H9 (cell line): ENCODE measurements around the gene PIM3. TPM values are rescaled to one million over a fixed set of nuclear protein-coding genes. Genes with fewer than 3 reads are reported as not detected.

ENCODE experiments used
- DNase-seq: peaks from one replicate; pipeline ENCODE4 v3.0.0-alpha.2; 2017
- H2AFZ ChIP-seq: one replicate; pipeline ENCODE4 v1.6.1; 2013; ENCODE audit warnings: mild to moderate bottlenecking, low read length, control low read depth, moderate library complexity
- H2AK5ac ChIP-seq: 2 replicates; pipeline ENCODE4 v1.6.1; 2013; ENCODE audit warnings: low read length, control low read depth, mixed read lengths; ENCODE audit not compliant: insufficient read length
- H2BK120ac ChIP-seq: one replicate; pipeline ENCODE4 v1.6.1; 2013; ENCODE audit warnings: low read depth, mild to moderate bottlenecking, low read length, control low read depth, inconsistent platforms; ENCODE audit not compliant: poor library complexity, severe bottlenecking
- H2BK12ac ChIP-seq: 2 replicates; pipeline ENCODE4 v1.6.1; 2013; ENCODE audit warnings: low read length, control low read depth, mixed read lengths, low read depth; ENCODE audit not compliant: insufficient read length
- H2BK15ac ChIP-seq: 2 replicates; pipeline ENCODE4 v1.6.1; 2013; ENCODE audit warnings: low read depth, low read length, control low read depth
- H2BK20ac ChIP-seq: one replicate; pipeline ENCODE4 v1.6.1; 2013; ENCODE audit warnings: low read depth, mild to moderate bottlenecking, low read length, control low read depth, inconsistent platforms; ENCODE audit not compliant: poor library complexity, severe bottlenecking
- H2BK5ac ChIP-seq: 2 replicates; pipeline ENCODE4 v1.6.1; 2013; ENCODE audit warnings: low read length, control low read depth, mixed read lengths; ENCODE audit not compliant: insufficient read length
- H3K14ac ChIP-seq: 2 replicates; pipeline ENCODE4 v1.6.1; 2013; ENCODE audit warnings: low read length, control low read depth; ENCODE audit not compliant: insufficient read depth
- H3K18ac ChIP-seq: 2 replicates; pipeline ENCODE4 v1.6.1; 2013; ENCODE audit warnings: low read depth, mild to moderate bottlenecking, mixed read lengths, low read length, control low read depth; ENCODE audit not compliant: insufficient read length
- H3K23ac ChIP-seq: 2 replicates; pipeline ENCODE4 v1.6.1; 2013; ENCODE audit warnings: low read length, control low read depth, mixed read lengths, low read depth; ENCODE audit not compliant: insufficient read length
- H3K23me2 ChIP-seq: 2 replicates; pipeline ENCODE4 v1.6.1; 2013; ENCODE audit warnings: low read depth, mild to moderate bottlenecking, mixed read lengths, low read length, control low read depth; ENCODE audit not compliant: insufficient read length, poor library complexity, severe bottlenecking
- H3K27ac ChIP-seq: 2 replicates; pipeline ENCODE4 v1.5.1; 2013; ENCODE audit warnings: low read length, control low read depth, mixed read lengths, low read depth; ENCODE audit not compliant: insufficient read length
- H3K27me3 ChIP-seq: 2 replicates; pipeline ENCODE4 v1.6.1; 2013; ENCODE audit warnings: low read length, control low read depth, inconsistent platforms; ENCODE audit not compliant: insufficient read depth
- H3K4ac ChIP-seq: 2 replicates; pipeline ENCODE4 v1.6.1; 2013; ENCODE audit warnings: low read depth, mild to moderate bottlenecking, control low read depth, inconsistent platforms, low read length, moderate library complexity
- H3K4me1 ChIP-seq: 2 replicates; pipeline ENCODE4 v1.6.1; 2013; ENCODE audit warnings: low read length, control low read depth, inconsistent platforms; ENCODE audit not compliant: insufficient read depth
- H3K4me2 ChIP-seq: 2 replicates; pipeline ENCODE4 v1.6.1; 2013; ENCODE audit warnings: low read length, control low read depth, mixed read lengths; ENCODE audit not compliant: insufficient read length, insufficient read depth
- H3K56ac ChIP-seq: 2 replicates; pipeline ENCODE4 v1.6.1; 2013; ENCODE audit warnings: low read depth, mild to moderate bottlenecking, mixed read lengths, low read length, control low read depth; ENCODE audit not compliant: insufficient read length
- H3K79me1 ChIP-seq: 2 replicates; pipeline ENCODE4 v1.6.1; 2013; ENCODE audit warnings: low read depth, mild to moderate bottlenecking, moderate library complexity, low read length, control low read depth, inconsistent platforms; ENCODE audit not compliant: insufficient read depth, poor library complexity, severe bottlenecking
- H3K79me2 ChIP-seq: 2 replicates; pipeline ENCODE4 v1.6.1; 2013; ENCODE audit warnings: low read length, control low read depth, inconsistent platforms; ENCODE audit not compliant: insufficient read depth
- H3K9ac ChIP-seq: 2 replicates; pipeline ENCODE4 v1.6.1; 2013; ENCODE audit warnings: low read length, control low read depth, mixed read lengths; ENCODE audit not compliant: insufficient read length; ENCODE audit errors: extremely low read depth
- H3K9me3 ChIP-seq: one replicate; pipeline ENCODE4 v1.6.1; 2013; ENCODE audit warnings: low read depth, low read length, inconsistent platforms; ENCODE audit not compliant: control insufficient read depth
- H3T11ph ChIP-seq: one replicate; pipeline ENCODE4 v1.6.1; 2013; ENCODE audit warnings: mild to moderate bottlenecking, low read length, control low read depth, inconsistent platforms
- H4K20me1 ChIP-seq: one replicate; pipeline ENCODE4 v1.6.1; 2013; ENCODE audit not compliant: control insufficient read depth, insufficient read length, insufficient read depth
- H4K5ac ChIP-seq: 2 replicates; pipeline ENCODE4 v1.6.1; 2013; ENCODE audit warnings: low read depth, mild to moderate bottlenecking, mixed read lengths, low read length, control low read depth; ENCODE audit not compliant: insufficient read length
- H4K8ac ChIP-seq: replicated peaks from 2 replicates; pipeline ENCODE4 v1.6.1; 2013; ENCODE audit warnings: low read length, control low read depth, mixed read lengths, low read depth; ENCODE audit not compliant: insufficient read length
- H4K91ac ChIP-seq: 2 replicates; pipeline ENCODE4 v1.6.1; 2013; ENCODE audit warnings: low read depth, mild to moderate bottlenecking, moderate library complexity, mixed read lengths, low read length, control low read depth; ENCODE audit not compliant: insufficient read length
- H3K27ac Mint-ChIP-seq, 3 experiments: 2 replicates in 2 of 3; 3 replicates in 1 of 3; pipeline ENCODE4 v1.8.0; 2020 to 2021; ENCODE audit warnings: mixed read lengths in 3 of 3, mild to moderate bottlenecking in 1 of 3, moderate library complexity in 1 of 3
- H3K27me3 Mint-ChIP-seq: 2 replicates; pipeline ENCODE4 v1.8.0; 2021; ENCODE audit warnings: low read depth, mild to moderate bottlenecking, moderate library complexity, mixed read lengths
- H3K36me3 Mint-ChIP-seq, 3 experiments: 2 replicates in 2 of 3; 3 replicates in 1 of 3; pipeline ENCODE4 v1.8.0; 2020 to 2021; ENCODE audit warnings: low read depth in 3 of 3, mixed read lengths in 3 of 3; ENCODE audit not compliant: insufficient read depth in 1 of 3
- H3K4me1 Mint-ChIP-seq, 2 experiments: 2 replicates each; pipeline ENCODE4 v1.8.0; 2020; ENCODE audit warnings: mixed read lengths in 2 of 2
- H3K4me3 Mint-ChIP-seq, 2 experiments: 2 replicates in 1 of 2; 3 replicates in 1 of 2; pipeline ENCODE4 v1.8.0; 2020 to 2021; ENCODE audit warnings: mild to moderate bottlenecking in 2 of 2, mixed read lengths in 2 of 2, moderate library complexity in 1 of 2
- H3K9me3 Mint-ChIP-seq, 2 experiments: 2 replicates in 1 of 2; 3 replicates in 1 of 2; pipeline ENCODE4 v1.8.0; 2020; ENCODE audit warnings: mild to moderate bottlenecking in 2 of 2, mixed read lengths in 2 of 2, moderate library complexity in 1 of 2
- CTCF ChIP-seq: fragments of 200-600 bp; sonication (generic); conservative IDR thresholded peaks from 3 replicates; pipeline ENCODE4 v1.8.0; 2021; ENCODE audit warnings: antibody characterized with exemption, mild to moderate bottlenecking
- WGBS: extraction: QIAGEN DNeasy Blood & Tissue Kit; methylation state at CpG from one replicate; pipeline ENCODE4 v1.1.7; 2013; ENCODE audit warnings: missing lambda C conversion rate, low lambda C conversion rate, mixed read lengths; ENCODE audit not compliant: insufficient read length; ENCODE audit errors: extremely low coverage; 5-methylcytosine and 5-hydroxymethylcytosine counted together
- total RNA-seq: library from RNA; stranded (reverse); gene quantifications from 2 replicates; pipeline ENCODE4 v1.2.1, GENCODE V29; 2021

PIM3 gene
- total RNA-seq, 1 experiment from 2014 or later: 43.4 TPM

DNA sequence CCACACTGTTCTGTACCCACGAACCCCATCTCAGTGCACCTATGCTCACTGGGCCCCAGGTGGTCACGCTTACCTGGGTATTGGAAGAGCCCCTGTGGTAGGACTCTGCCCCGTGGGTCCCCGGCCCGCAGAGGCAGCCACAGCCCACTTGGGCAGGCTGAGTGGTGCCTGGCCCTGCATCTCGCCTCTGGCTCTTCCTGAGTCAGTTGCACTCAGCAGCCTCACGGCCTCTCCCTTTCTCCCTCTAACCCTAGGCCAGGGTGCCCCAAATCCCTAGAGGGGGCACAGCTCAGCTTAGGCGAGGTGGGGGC lies 32.4 kb upstream of the PIM3 start:
- no CpG with 5 or more reads among the region's 8 CpGs for WGBS
- H2AK5ac ChIP-seq: no peak overlapping the region
- no peak overlapping the region for H3K27ac ChIP-seq
- H4K20me1 ChIP-seq: no peaks in the 10 kb centered on the region
- H4K8ac ChIP-seq: no peak overlapping the region
- H3K9me3 ChIP-seq: no peaks in the 10 kb centered on the region
- no peak overlapping the region for H3K56ac ChIP-seq
- no peaks in the 10 kb centered on the region; the same call in 1 of the 2 replicates for H3K27me3 ChIP-seq
- no peak overlapping the region for H3K23ac ChIP-seq
- H3K9ac ChIP-seq: no peak overlapping the region
- no peak overlapping the region for H2BK12ac ChIP-seq
- H3T11ph ChIP-seq: no peak overlapping the region
- Mint-ChIP-seq H3K27me3 (peaks cover 26% of the 10 kb centered on the region), H3K4me3 (no peak overlapping the region), H3K36me3 (peaks cover 0 to 14% (median 0%) of the 10 kb centered on the region in 3 experiments; a peak in 4 of 7 replicates), H3K4me1 (peaks cover 3 to 11% of the 10 kb centered on the region in 2 experiments; a peak in 3 of 4 replicates), H3K9me3 (no peaks in the 10 kb centered on the region), H3K27ac (no peak overlapping the region)
- no peak overlapping the region for H4K91ac ChIP-seq
- H3K23me2 ChIP-seq: no peaks in the 10 kb centered on the region
- H3K79me1 ChIP-seq: no peaks in the 10 kb centered on the region
- no peak overlapping the region for H2BK15ac ChIP-seq
- no peak overlapping the region for H3K4ac ChIP-seq
- H2AFZ ChIP-seq: no peak overlapping the region
- no peak overlapping the region for H2BK20ac ChIP-seq
- H3K4me1 ChIP-seq: no peaks in the 10 kb centered on the region
- H2BK120ac ChIP-seq: no peak overlapping the region
- H3K18ac ChIP-seq: no peak overlapping the region
- no peak overlapping the region for H2BK5ac ChIP-seq
- no peak overlapping the region for H4K5ac ChIP-seq
- no peaks in the 10 kb centered on the region for H3K79me2 ChIP-seq
- no peak overlapping the region for H3K4me2 ChIP-seq
- H3K14ac ChIP-seq: no peak overlapping the region
- no peak for TF ChIP-seq CTCF
- DNase-seq: no peak
